HG03060 (cell line): Measurements from ENCODE around the gene ZNF684.
"Not testable (repeated sequence)": the region's sequence is repeated elsewhere in the genome, so short reads cannot be mapped to it uniquely, and the experiment has no call there.

ENCODE experiments used
- ATAC-seq: cut with Tn5 transposase; IDR thresholded peaks from one replicate; pipeline ENCODE4 v1.9.1; 2021; ENCODE audit warnings: low read depth, moderate number of reproducible peaks; ENCODE audit not compliant: unreplicated experiment

The ZNF684 gene

GRCh38 chr1:40564913-40565312 lies 33.5 kb downstream of the ZNF684 start:
- no peak for ATAC-seq

DNA sequence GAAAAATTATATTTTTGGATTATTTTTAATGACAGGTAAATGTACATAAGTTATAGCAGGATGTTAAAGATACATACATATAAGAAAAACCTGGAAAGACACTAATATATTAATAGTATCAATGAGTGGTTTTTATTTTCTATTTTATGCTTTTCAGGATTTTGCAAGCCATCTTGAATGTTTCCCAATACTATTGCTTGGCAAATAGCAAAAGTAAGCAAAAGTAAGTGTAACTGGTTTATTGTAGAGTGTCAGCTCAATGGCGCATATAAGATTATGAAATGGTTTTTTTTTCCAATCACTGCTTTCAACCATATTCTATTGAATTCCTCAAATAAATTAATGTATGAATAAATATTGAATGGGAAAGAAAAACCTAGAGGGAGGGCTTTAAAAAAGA lies 36.4 kb downstream of the ZNF684 start:
- ATAC-seq, result no peak

GRCh38 chr1:40574805-40575204 lies 43.4 kb downstream of the ZNF684 start:
- not testable (repeated sequence) for ATAC-seq

DNA sequence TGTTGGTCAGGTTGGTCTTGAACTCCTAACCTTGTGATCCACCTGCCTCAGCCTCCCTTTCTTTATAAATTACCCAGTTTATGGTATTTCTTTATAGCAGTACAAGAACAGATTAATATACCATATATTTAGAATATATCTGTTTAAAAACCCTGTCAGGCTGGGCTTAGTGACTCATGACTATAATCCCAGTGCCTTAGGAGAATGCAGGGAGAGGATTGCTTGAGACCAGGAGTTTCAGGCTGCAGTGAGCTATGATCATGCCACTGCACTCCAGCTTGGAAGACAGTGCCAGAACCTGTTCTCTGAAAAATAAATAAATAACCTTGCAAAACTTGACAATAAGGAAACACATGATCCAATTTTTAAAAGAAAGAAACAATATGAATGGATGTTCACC lies 43.9 kb downstream of the ZNF684 start:
- ATAC-seq, result no peak

GRCh38 chr1:40582116-40582515 lies 50.7 kb downstream of the ZNF684 start:
- ATAC-seq, result no peak

DNA sequence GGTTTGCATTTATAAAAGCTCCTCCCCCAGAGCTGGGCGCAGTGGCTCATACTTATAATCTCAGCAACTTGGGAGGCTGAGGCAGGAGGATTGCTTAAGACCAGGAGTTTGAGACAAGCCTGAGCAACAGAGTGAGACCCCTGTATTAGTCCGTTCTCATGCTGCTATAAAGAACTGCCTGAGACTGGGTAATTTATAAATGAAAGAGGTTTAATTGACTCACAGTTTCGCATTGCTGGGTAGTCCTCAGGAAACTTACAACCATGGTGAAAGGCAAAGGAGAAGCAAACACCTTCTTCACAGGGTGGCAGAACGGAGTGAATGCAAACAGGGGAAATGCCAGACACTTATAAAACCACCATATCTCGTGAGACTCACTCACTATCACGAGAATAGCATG lies 52.5 kb downstream of the ZNF684 start:
- ATAC-seq, result no peak

DNA sequence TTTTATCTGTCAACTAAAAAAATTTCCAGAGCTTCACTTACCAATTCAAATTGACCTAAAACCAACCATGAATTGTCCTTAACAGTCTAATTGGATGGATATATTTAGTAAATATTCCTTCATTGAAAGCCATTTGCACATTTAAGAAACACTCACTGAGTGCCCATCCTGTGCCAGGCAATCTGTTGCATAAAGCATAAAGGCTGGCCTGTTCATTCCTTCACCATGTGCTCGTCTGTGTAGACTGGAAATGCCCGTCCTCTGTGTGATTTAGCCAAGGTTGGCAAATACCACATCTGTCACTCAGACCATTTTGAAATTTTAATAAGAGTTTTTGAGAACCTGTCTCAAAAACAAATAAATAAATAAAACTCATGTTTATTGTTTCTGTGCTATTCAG lies 57.1 kb downstream of the ZNF684 start:
- no peak for ATAC-seq

DNA sequence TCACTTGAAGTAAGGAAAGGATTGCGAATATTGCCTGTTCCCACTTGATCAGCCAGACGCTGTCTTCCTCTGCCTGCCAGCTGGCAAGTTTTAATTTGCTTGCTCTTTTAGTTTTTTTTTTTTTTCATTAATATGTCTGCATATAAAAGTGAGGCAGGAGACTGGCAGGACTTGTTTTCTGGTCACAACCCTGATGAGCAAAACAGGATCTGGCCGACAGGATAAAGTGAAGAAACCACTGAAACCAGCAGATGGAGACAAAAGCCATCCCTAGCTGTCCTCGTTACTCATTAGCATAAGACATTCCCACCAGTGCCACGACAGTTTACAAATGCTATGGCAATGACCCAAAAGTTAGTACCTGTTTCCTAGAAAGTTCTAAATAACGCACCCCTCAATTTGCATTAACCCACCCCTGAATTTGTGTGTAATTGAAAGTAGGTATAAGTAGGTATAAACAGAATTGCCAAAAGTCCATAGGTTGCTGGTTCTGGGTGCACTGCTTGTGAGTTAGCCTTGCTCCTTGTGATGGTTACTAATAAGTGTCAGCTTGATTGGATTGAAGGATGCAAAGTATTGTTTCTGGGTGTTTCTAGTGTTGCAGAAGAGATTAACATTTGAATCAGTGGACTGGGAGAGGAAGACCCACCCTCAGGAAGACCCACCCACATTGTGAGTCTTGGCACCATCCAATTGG lies 60.8 kb downstream of the ZNF684 start:
- ATAC-seq, result no peak

DNA sequence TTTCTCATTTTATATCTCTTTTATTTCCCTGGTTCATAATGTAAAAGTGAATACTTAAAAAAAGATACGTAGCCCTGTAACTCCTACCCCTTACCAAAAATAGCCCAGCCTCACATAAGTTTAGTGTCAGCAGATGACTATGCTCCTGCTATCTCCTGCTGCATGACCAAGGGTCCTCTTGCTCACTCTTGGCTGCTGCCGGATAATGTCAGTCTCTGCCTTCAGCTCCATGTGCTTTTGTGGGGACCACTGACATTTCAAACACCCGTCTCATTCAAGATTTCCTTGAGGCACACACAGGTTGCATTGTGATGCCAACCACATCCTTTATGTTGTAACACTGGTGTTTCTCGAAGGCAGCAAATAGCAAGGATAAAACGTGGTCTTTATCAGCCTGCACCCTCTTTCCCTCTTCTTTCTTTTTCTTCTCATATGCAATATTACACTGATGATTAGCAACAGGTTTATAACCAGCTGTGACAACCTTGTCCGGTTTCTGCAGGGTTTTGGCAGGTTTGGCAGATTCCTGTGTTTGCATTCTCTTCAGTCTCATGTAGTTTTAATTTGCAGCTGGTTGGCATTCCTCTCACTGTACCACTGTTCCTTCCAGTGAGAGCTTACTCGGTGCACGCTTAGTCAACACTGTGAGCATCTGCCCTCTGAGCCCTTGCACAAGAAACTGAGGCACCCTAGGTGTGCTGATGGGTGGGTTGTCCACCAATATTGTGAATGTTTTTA lies 62.2 kb downstream of the ZNF684 start:
- ATAC-seq, result no peak

DNA sequence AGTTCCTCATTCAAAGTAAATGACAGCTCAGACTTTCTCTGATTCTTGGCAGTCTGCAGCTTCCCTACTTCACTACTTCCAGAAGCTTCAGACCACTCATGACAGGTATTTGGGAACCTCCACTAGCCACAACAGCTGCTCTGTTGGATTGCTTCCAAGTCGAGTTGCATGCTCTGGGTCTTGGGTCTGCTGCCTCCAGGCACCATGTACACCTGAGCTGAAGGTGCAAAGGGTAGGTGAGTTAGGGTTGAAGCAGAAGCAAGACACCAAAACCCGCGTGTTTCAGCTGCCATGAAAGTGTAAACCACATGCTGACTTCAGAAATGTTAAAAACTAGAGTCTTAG lies 62.7 kb downstream of the ZNF684 start:
- ATAC-seq, result no peak

- no peak for ATAC-seq
Observed at GRCh38 chr1:40595623-40596022, 64.2 kb downstream of the ZNF684 start.
